ENCODE data around the gene SLC9A1.

GRCh38 chr1:27099587-27100334, 55.2 kb downstream of the SLC9A1 start:
- no peak for TF ChIP-seq NFRKB (IDR thresholded peaks at IDR 0.05)
- TF ChIP-seq ZNF384 (IDR thresholded peaks at IDR 0.05) = no peak
- TF ChIP-seq FOXA1 (IDR thresholded peaks at IDR 0.05) = no peak
- no peak for TF ChIP-seq HDGF (IDR thresholded peaks at IDR 0.05; ENCODE audit: borderline replicate concordance)

All from HEK293T (cell line).